Measurements from ENCODE around the gene TTC34. TPM values are rescaled to one million over a fixed set of nuclear protein-coding genes. Genes with fewer than 3 reads are reported as not detected.

The TTC34 gene
- total RNA-seq, 2 donors from 2014 or later: 0.27 to 0.44 TPM

GRCh38 chr1:2638466-2639115, 162.9 kb downstream of the TTC34 start:
- Histone ChIP-seq H3K9ac (ENCODE audit: low read depth in 2 of 2, low read length in 2 of 2) (no peak overlapping the region), H3K36me3 (no peaks in the 10 kb centered on the region), H3K27me3 (no peaks in the 10 kb centered on the region), H3K4me1 (peaks cover 6% of the 10 kb centered on the region), H3K27ac (no peak overlapping the region), H3K4me3 (no peak overlapping the region), H3K9me3 (no peaks in the 10 kb centered on the region)
- no peak for DNase-seq
- intact Hi-C loops (cut with DNase I): no loop called here
- no peak for TF ChIP-seq CTCF (IDR thresholded peaks at IDR 0.05)

GRCh38 chr1:2637442-2638145, 163.9 kb downstream of the TTC34 start:
- DNase-seq: no peak
- H3K4me1 ChIP-seq: peaks cover 6% of the 10 kb centered on the region
- no peaks in the 10 kb centered on the region for H3K27me3 ChIP-seq
- H3K27ac ChIP-seq: no peak overlapping the region
- no peak for TF ChIP-seq CTCF (IDR thresholded peaks at IDR 0.05)
- no peak overlapping the region for H3K4me3 ChIP-seq
- H3K9ac ChIP-seq (ENCODE audit: low read depth in 2 of 2, low read length in 2 of 2): no peak overlapping the region
- H3K9me3 ChIP-seq: no peaks in the 10 kb centered on the region
- intact Hi-C loops (cut with DNase I): no loop called here
- no peaks in the 10 kb centered on the region for H3K36me3 ChIP-seq

GRCh38 chr1:2636733-2637132, 164.8 kb downstream of the TTC34 start:
- intact Hi-C loops (cut with DNase I): no loop called here

GRCh38 chr1:2635361-2636010, 166.0 kb downstream of the TTC34 start:
- Histone ChIP-seq H3K4me3 (no peak overlapping the region), H3K4me1 (no peaks in the 10 kb centered on the region), H3K9me3 (no peaks in the 10 kb centered on the region), H3K9ac (ENCODE audit: low read depth in 2 of 2, low read length in 2 of 2) (no peak overlapping the region), H3K36me3 (no peaks in the 10 kb centered on the region), H3K27ac (no peak overlapping the region), H3K27me3 (no peaks in the 10 kb centered on the region)
- intact Hi-C loops (cut with DNase I): no loop called here
- no peak for TF ChIP-seq CTCF (IDR thresholded peaks at IDR 0.05)
- DNase-seq: no peak

More at GRCh38 chr1:2636733-2637132, 164.8 kb downstream of the TTC34 start:
- Histone ChIP-seq H3K27me3 (no peaks in the 10 kb centered on the region), H3K9me3 (no peaks in the 10 kb centered on the region), H3K4me3 (no peak overlapping the region), H3K4me1 (no peaks in the 10 kb centered on the region), H3K36me3 (no peaks in the 10 kb centered on the region), H3K9ac (ENCODE audit: low read depth in 2 of 2, low read length in 2 of 2) (no peak overlapping the region), H3K27ac (no peak overlapping the region)
- no peak for DNase-seq
- no peak for TF ChIP-seq CTCF (IDR thresholded peaks at IDR 0.05)

- peaks cover 10% of the 10 kb centered on the region for H3K27me3 ChIP-seq
- H3K9me3 ChIP-seq: no peaks in the 10 kb centered on the region
- no peak overlapping the region for H3K9ac ChIP-seq (ENCODE audit: low read depth in 2 of 2, low read length in 2 of 2)
- H3K27ac ChIP-seq: no peak overlapping the region
- intact Hi-C loops (cut with DNase I): no loop called here
- no peaks in the 10 kb centered on the region for H3K36me3 ChIP-seq
- TF ChIP-seq CTCF (IDR thresholded peaks at IDR 0.05): no peak
- no peak for DNase-seq
- H3K4me3 ChIP-seq: no peak overlapping the region
- H3K4me1 ChIP-seq: no peaks in the 10 kb centered on the region
Measured at GRCh38 chr1:2633936-2634491, 167.5 kb downstream of the TTC34 start.

Measured in colonic mucosa (tissue), 4 donors.